ENCODE data around the gene RECQL5.
"Not testable (repeated sequence)": the region's sequence is repeated elsewhere in the genome, so short reads cannot be mapped to it uniquely, and the experiment has no call there.

The RECQL5 gene

DNA sequence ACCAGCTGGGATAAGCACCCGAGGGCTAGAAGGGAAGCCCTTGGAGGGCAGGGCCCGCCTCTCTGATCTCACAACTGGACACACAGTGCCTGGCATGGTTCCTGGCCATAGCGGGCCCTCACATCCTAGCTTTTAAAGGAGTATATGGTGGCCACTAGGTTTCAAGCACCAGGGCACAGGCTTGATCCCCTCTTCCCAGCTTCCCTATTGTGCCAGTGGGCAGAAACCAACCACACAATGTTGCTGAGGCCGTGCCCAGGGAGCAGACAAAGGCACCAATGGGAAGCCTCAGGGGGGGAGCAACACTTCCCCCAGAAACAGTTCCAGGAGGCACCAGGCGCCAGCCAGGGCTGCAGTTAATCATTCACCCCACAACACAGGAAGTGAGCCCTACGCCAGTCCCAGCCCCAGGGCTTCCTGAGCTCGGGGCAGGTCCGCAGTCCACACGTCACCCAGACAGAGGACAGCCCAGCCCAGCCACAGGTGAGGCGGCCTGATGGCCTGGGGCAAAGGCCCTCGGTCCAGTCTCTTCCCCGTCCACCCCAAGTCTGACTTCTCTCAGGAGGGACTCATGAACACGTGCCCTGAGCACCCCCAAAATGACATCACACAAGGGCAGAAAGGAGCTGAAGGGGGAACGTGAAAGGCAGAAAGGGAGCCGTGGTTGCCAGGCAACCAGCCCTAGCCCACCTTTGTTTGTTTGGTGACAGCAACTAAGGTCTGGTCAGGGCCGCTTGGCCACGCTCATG, 20.9 kb downstream of the RECQL5 start:
- Mint-ChIP-seq H3K4me1 (no peaks in the 10 kb centered on the region), H3K27me3 (no peaks in the 10 kb centered on the region), H3K4me3 (peak overlapping the region; percentile 39), H3K27ac (no peak overlapping the region), H3K36me3 (peaks cover 5% of the 10 kb centered on the region), H3K9me3 (no peaks in the 10 kb centered on the region)

GRCh38 chr17:75645501-75645888, 21.5 kb downstream of the RECQL5 start:
- Mint-ChIP-seq H3K27me3 (no peaks in the 10 kb centered on the region), H3K4me1 (no peaks in the 10 kb centered on the region), H3K36me3 (peaks cover 5% of the 10 kb centered on the region), H3K4me3 (no peak overlapping the region), H3K27ac (no peak overlapping the region), H3K9me3 (no peaks in the 10 kb centered on the region)

GRCh38 chr17:75643643-75644017, 23.3 kb downstream of the RECQL5 start:
- H3K9me3 Mint-ChIP-seq: no peaks in the 10 kb centered on the region
- H3K4me1 Mint-ChIP-seq: no peaks in the 10 kb centered on the region
- H3K4me3 Mint-ChIP-seq: no peak overlapping the region
- no peaks in the 10 kb centered on the region for H3K27me3 Mint-ChIP-seq
- H3K27ac Mint-ChIP-seq: no peak overlapping the region
- H3K36me3 Mint-ChIP-seq: peaks cover 3% of the 10 kb centered on the region

- peaks cover 1% of the 10 kb centered on the region for H3K36me3 Mint-ChIP-seq
- no peak overlapping the region for H3K4me3 Mint-ChIP-seq
- no peaks in the 10 kb centered on the region for H3K27me3 Mint-ChIP-seq
- H3K9me3 Mint-ChIP-seq: no peaks in the 10 kb centered on the region
- no peak overlapping the region for H3K27ac Mint-ChIP-seq
- H3K4me1 Mint-ChIP-seq: no peaks in the 10 kb centered on the region
Measured at GRCh38 chr17:75642784-75643642, 23.9 kb downstream of the RECQL5 start.

- Mint-ChIP-seq H3K9me3 (no peaks in the 10 kb centered on the region), H3K36me3 (no peaks in the 10 kb centered on the region), H3K4me1 (no peaks in the 10 kb centered on the region), H3K27ac (no peak overlapping the region), H3K4me3 (no peak overlapping the region), H3K27me3 (no peaks in the 10 kb centered on the region)
Measured at GRCh38 chr17:75642182-75642783, 24.7 kb downstream of the RECQL5 start.

GRCh38 chr17:75641343-75641742, 25.6 kb downstream of the RECQL5 start:
- H3K27ac Mint-ChIP-seq: no peak overlapping the region
- H3K4me1 Mint-ChIP-seq: no peaks in the 10 kb centered on the region
- H3K9me3 Mint-ChIP-seq: no peaks in the 10 kb centered on the region

GRCh38 chr17:75640556-75641119, 26.3 kb downstream of the RECQL5 start:
- no peak overlapping the region for H3K4me3 Mint-ChIP-seq
- no peaks in the 10 kb centered on the region for H3K27me3 Mint-ChIP-seq
- no peaks in the 10 kb centered on the region for H3K4me1 Mint-ChIP-seq
- no peak overlapping the region for H3K27ac Mint-ChIP-seq
- H3K36me3 Mint-ChIP-seq: no peaks in the 10 kb centered on the region
- H3K9me3 Mint-ChIP-seq: no peaks in the 10 kb centered on the region

More at GRCh38 chr17:75641343-75641742, 25.6 kb downstream of the RECQL5 start:
- H3K36me3 Mint-ChIP-seq: no peaks in the 10 kb centered on the region
- no peak overlapping the region for H3K4me3 Mint-ChIP-seq
- H3K27me3 Mint-ChIP-seq: no peaks in the 10 kb centered on the region

DNA sequence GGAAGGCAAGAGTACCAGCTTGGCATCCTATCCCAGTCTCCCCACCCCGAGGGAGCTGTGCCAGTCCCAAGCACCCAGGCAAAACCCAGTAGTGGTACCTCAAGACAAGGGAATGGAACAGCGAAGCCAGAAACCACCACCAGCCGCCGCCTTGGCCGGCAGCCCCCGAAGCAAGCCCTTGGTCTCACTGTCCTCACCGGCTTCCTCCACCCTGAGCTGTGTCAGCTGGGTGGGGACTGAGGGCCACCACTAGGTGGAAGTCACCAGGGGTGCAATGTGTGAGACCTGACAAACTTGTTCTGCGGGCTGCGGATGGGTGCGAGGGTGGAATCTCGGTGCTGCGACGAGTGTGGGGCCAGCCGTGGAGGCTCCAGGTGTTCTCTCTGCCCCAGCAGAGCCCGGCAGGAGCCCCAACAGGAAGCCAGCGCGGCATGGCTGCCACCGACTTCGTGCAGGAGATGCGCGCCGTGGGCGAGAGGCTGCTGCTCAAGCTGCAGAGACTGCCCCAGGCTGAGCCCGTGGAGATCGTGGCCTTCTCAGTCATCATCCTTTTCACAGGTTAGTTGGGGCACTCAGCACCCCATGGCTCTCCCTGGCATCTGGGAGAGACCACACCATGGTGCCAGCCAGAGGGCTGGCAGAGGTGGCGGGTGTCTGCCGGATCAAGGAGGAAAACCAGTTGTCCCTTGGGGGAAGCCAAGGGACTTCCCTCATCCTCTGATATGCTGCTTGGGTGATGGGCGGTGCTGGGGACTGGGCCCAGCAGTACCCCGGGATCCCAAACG, 27.0 kb downstream of the RECQL5 start:
- H3K4me3 Mint-ChIP-seq: no peak overlapping the region
- H3K27ac Mint-ChIP-seq: no peak overlapping the region
- H3K4me1 Mint-ChIP-seq: no peaks in the 10 kb centered on the region
- H3K36me3 Mint-ChIP-seq: no peaks in the 10 kb centered on the region
- H3K27me3 Mint-ChIP-seq: no peaks in the 10 kb centered on the region
- H3K9me3 Mint-ChIP-seq: no peaks in the 10 kb centered on the region

GRCh38 chr17:75639327-75639726, 27.6 kb downstream of the RECQL5 start:
- H3K36me3 Mint-ChIP-seq: no peaks in the 10 kb centered on the region
- no peak overlapping the region for H3K27ac Mint-ChIP-seq
- H3K9me3 Mint-ChIP-seq: no peaks in the 10 kb centered on the region
- H3K4me3 Mint-ChIP-seq: no peak overlapping the region
- no peaks in the 10 kb centered on the region for H3K27me3 Mint-ChIP-seq
- no peaks in the 10 kb centered on the region for H3K4me1 Mint-ChIP-seq

DNA sequence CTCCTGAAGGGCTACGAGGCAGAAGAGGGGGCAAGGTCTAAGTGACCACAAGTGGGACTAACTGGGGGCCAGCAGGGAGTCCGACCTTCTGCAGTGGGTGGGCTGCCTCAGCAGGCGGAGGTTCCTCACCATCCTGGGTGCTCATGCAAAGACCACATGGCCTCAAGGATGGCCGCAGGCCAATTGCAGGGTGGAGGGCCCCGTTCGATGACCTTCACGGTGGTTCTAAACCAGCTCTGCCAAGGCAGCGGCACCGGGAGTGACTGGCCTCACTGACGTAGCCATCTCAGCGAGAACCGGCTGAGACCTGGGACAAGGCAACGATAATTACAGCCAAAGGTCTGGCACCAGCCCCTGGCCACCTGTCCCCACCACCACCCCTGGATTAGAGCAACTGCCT, 28.1 kb downstream of the RECQL5 start:
- Mint-ChIP-seq H3K4me1 (peaks cover 2% of the 10 kb centered on the region), H3K9me3 (no peaks in the 10 kb centered on the region), H3K4me3 (no peak overlapping the region), H3K27me3 (no peaks in the 10 kb centered on the region), H3K27ac (no peak overlapping the region), H3K36me3 (no peaks in the 10 kb centered on the region)

- H3K27me3 Mint-ChIP-seq, H3K27ac Mint-ChIP-seq, H3K4me3 Mint-ChIP-seq, H3K4me1 Mint-ChIP-seq, H3K9me3 Mint-ChIP-seq, H3K36me3 Mint-ChIP-seq: not testable (repeated sequence)
Measured at GRCh38 chr17:75638039-75638438, 28.9 kb downstream of the RECQL5 start.

DNA sequence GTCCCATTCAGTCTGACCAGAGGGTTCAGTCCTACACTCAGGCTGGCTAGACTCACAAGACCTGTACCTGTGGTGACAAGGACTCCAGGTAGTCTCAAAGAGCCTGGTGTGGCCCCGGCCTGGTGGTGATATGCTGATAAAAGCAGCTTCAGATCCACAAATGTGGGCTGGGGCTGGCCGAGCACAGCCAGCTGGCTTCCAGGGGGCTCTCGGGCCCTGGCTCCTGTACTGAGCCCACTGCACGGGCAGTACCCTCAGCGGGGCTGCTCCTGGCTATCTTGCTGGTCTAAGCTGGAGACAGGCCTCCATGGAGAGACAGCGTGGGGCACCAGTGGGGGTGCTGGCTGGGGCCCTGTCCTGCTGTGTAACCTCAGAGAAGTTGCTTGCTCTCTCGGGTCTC, 29.4 kb downstream of the RECQL5 start:
- Mint-ChIP-seq H3K4me3 (no peak overlapping the region), H3K27me3 (no peaks in the 10 kb centered on the region), H3K9me3 (no peaks in the 10 kb centered on the region), H3K36me3 (no peaks in the 10 kb centered on the region), H3K4me1 (peaks cover 5% of the 10 kb centered on the region), H3K27ac (no peak overlapping the region)

DNA sequence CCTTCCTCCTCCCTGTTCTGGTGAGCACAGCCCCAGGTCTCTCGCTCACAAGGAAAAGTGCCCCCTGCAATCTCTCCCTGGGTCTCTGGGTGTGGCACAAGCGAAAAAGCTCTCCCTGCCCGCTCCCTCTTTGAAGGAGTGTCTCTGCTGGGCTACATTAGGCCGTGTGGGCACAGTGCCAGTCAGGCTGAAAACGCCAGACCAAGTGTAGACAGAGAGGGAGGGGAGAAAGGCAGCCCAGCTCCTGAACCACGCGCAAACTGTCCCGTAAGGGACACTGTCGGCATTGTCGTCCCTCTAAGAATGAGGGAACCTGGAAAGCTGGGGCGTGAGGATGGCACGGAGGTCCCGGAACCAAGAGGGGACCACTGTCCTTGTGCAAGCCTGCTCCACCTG, 29.8 kb downstream of the RECQL5 start:
- no peaks in the 10 kb centered on the region for H3K9me3 Mint-ChIP-seq
- H3K4me1 Mint-ChIP-seq: peaks cover 5% of the 10 kb centered on the region
- H3K36me3 Mint-ChIP-seq: no peaks in the 10 kb centered on the region
- no peak overlapping the region for H3K27ac Mint-ChIP-seq
- no peak overlapping the region for H3K4me3 Mint-ChIP-seq
- no peaks in the 10 kb centered on the region for H3K27me3 Mint-ChIP-seq

DNA sequence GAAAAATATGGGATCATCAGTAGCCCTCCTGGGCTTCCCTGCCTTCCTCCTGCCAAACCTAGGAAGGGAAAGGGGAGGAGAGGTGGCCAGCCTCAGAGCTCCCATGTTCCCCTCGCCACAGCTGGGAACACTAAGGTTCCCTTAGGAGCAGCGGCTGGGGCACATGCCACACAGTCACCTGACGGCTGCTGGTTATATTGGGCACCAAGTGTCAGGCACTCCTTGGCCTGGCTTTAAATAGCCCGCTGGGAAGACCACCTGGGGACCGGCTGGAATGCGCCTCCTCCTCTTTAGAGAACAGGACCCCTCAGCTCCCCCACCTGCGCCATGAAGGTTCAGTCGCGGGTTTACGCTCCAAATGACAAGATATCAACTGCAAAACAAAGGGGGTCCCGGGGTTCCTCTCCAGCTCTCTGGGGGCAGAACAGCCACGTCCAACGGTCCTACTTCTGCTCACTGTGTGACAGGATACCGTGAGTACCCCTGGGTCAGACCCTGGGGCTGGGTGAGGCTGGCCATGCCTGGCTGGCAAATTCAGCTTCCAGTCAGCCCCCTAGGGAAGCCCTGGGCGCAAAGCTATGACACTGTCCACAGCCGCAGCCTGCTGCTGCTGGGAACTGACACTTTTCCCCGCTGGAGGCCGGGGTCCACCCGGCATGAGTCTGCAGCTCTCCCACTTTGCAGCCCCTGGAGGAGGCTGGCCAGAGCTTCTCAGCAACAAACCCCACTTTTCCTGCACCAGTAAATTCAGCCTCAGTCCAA, 30.4 kb downstream of the RECQL5 start:
- Mint-ChIP-seq H3K27ac (no peak overlapping the region), H3K4me1 (peaks cover 5% of the 10 kb centered on the region), H3K9me3 (no peaks in the 10 kb centered on the region), H3K27me3 (no peaks in the 10 kb centered on the region), H3K4me3 (no peak overlapping the region), H3K36me3 (no peaks in the 10 kb centered on the region)

All from activated naive CD4-positive, alpha-beta T cell treated with anti-CD3 and anti-CD28 coated beads, Interleukin-2, amount 50 U/mL, for 24 hours (primary cell).